HG03135 (cell line): ENCODE results near the gene LDAH.

ENCODE experiments used
- ATAC-seq: cut with Tn5 transposase; IDR thresholded peaks from one replicate; pipeline ENCODE4 v1.9.1; 2021; ENCODE audit warnings: mild to moderate bottlenecking, moderate library complexity; ENCODE audit not compliant: unreplicated experiment

Gene LDAH

GRCh38 chr2:20822535-20823490, at the start of gene LDAH:
Gene LDAH, minus strand, starts transcription at chr2:20823101. Its CDS starts 21,638 bp downstream, at chr2:20801463.
- peak; percentile 92 for ATAC-seq

- ATAC-seq = peak; percentile 96
Measured at GRCh38 chr2:20868377-20868776, 45.5 kb upstream of the LDAH start.

GRCh38 chr2:20862850-20863249, 39.9 kb upstream of the LDAH start:
- no peak for ATAC-seq

GRCh38 chr2:20855456-20855855, 32.6 kb upstream of the LDAH start:
- no peak for ATAC-seq

GRCh38 chr2:20852670-20853069, 29.8 kb upstream of the LDAH start:
- ATAC-seq = no peak

- no peak for ATAC-seq
Measured at GRCh38 chr2:20852139-20852538, 29.2 kb upstream of the LDAH start.

- ATAC-seq = no peak
Measured at GRCh38 chr2:20844246-20844645, 21.3 kb upstream of the LDAH start.

GRCh38 chr2:20839052-20839451, 16.2 kb upstream of the LDAH start:
- no peak for ATAC-seq

- ATAC-seq = no peak
Measured at GRCh38 chr2:20838016-20838415, 15.1 kb upstream of the LDAH start.

- ATAC-seq = no peak
Measured at GRCh38 chr2:20836521-20836920, 13.6 kb upstream of the LDAH start.

- ATAC-seq = no peak
Measured at GRCh38 chr2:20834331-20834730, 11.4 kb upstream of the LDAH start.

GRCh38 chr2:20832606-20833005, 9.7 kb upstream of the LDAH start:
- no peak for ATAC-seq

GRCh38 chr2:20829861-20830260, 7.0 kb upstream of the LDAH start:
- ATAC-seq = no peak

- no peak for ATAC-seq
Measured at GRCh38 chr2:20823917-20824316, 1.0 kb upstream of the LDAH start.

GRCh38 chr2:20818820-20819219, 4.1 kb downstream of the LDAH start:
- ATAC-seq = no peak

- no peak for ATAC-seq
Measured at GRCh38 chr2:20815216-20815615, 7.7 kb downstream of the LDAH start.

- ATAC-seq = no peak
Measured at GRCh38 chr2:20812779-20813178, 10.1 kb downstream of the LDAH start.

GRCh38 chr2:20806286-20806685, 16.6 kb downstream of the LDAH start:
- no peak for ATAC-seq

- no peak for ATAC-seq
Measured at GRCh38 chr2:20803974-20804373, 18.9 kb downstream of the LDAH start.

GRCh38 chr2:20803226-20803682, 19.6 kb downstream of the LDAH start:
- ATAC-seq = no peak

- ATAC-seq = no peak
Measured at GRCh38 chr2:20797096-20797495, 25.8 kb downstream of the LDAH start.

GRCh38 chr2:20796374-20796791, 26.5 kb downstream of the LDAH start:
- no peak for ATAC-seq
